K562 (cell line): ENCODE results near the gene CPN2. TPM values are rescaled to one million over a fixed set of nuclear protein-coding genes. Genes with fewer than 3 reads are reported as not detected.

Experiments
- DMBX1 ChIP-seq: fragments of 250-450 bp; sonication (Bioruptor Pico); IDR thresholded peaks from 2 replicates; pipeline ENCODE4 v1.8.0; 2022; ENCODE audit warnings: inconsistent platforms, mild to moderate bottlenecking, moderate library complexity, borderline replicate concordance
- FOS ChIP-seq: IDR thresholded peaks from 3 replicates; pipeline ENCODE4 v1.6.1; 2011; ENCODE audit not compliant: insufficient read length; ENCODE audit errors: extremely low read depth
- JUNB ChIP-seq: fragments of 450-650 bp; formaldehyde crosslinking; conservative IDR thresholded peaks from 2 replicates; pipeline ENCODE4 v1.4.0; 2020; ENCODE audit warnings: mild to moderate bottlenecking
- MNT ChIP-seq, 2 experiments: fragments of 450-650 bp; conservative IDR thresholded peaks; 2 replicates each; pipeline ENCODE4 v1.6.1; 2017; ENCODE audit warnings: mild to moderate bottlenecking in 2 of 2, moderate library complexity in 2 of 2
- MXI1 ChIP-seq: IDR thresholded peaks from 2 replicates; pipeline ENCODE4 v1.6.1; 2011; ENCODE audit warnings: low read depth, mild to moderate bottlenecking, improper control_type of control experiment, low read length
- NONO ChIP-seq, 2 experiments: fragments of 200-400 bp in 1 of 2; fragments of 450-650 bp in 1 of 2; formaldehyde crosslinking in 1 of 2; IDR thresholded peaks; 2 replicates each; pipeline ENCODE4 v1.6.1; 2017; ENCODE audit warnings: low read depth in 2 of 2, mild to moderate bottlenecking in 2 of 2, moderate library complexity in 2 of 2, low read length in 1 of 2
- PTTG1 ChIP-seq: fragments of 450-650 bp; IDR thresholded peaks from 2 replicates; pipeline ENCODE4 v1.6.1; 2016; ENCODE audit warnings: low read depth, mild to moderate bottlenecking, missing genetic modification characterization, missing compliant biosample characterization
- RBM25 ChIP-seq: fragments of 200-400 bp; formaldehyde crosslinking; IDR thresholded peaks from 2 replicates; pipeline ENCODE4 v1.6.1; 2018; ENCODE audit warnings: low read length, low read depth, moderate library complexity; ENCODE audit not compliant: severe bottlenecking
- RNF2 ChIP-seq: sonication (generic); IDR thresholded peaks from 2 replicates; pipeline ENCODE4 v1.6.1; 2016
- SAP30 ChIP-seq: fragments of 200-600 bp; sonication (generic); IDR thresholded peaks from 2 replicates; pipeline ENCODE4 v1.6.1; 2012; ENCODE audit warnings: borderline replicate concordance, low read depth, mild to moderate bottlenecking, moderate library complexity, low read length, control low read depth, inconsistent platforms; ENCODE audit not compliant: insufficient read depth, poor library complexity, severe bottlenecking
- SIN3A ChIP-seq, 2 experiments: fragments of 150-350 bp in 1 of 2; IDR thresholded peaks; 2 replicates each; pipeline ENCODE4 v1.6.1; 2011 to 2016; ENCODE audit warnings: borderline replicate concordance in 2 of 2, low read depth in 2 of 2, low read length in 2 of 2, mild to moderate bottlenecking in 2 of 2, moderate library complexity in 2 of 2; ENCODE audit not compliant: control insufficient read depth in 1 of 2
- SMARCA4 ChIP-seq: fragments of 450-650 bp; IDR thresholded peaks from 2 replicates; pipeline ENCODE4 v1.6.1; 2016
- SP1 ChIP-seq: sonication (generic); formaldehyde crosslinking; IDR thresholded peaks from 2 replicates; pipeline ENCODE4 v1.8.1; 2022; ENCODE audit warnings: mild to moderate bottlenecking, missing genetic modification reagents
- SP2 ChIP-seq: IDR thresholded peaks from 2 replicates; pipeline ENCODE4 v1.6.1; 2011; ENCODE audit warnings: mild to moderate bottlenecking, low read depth, low read length, moderate library complexity; ENCODE audit not compliant: poor library complexity, severe bottlenecking; ENCODE audit errors: extremely low read depth
- TFE3 ChIP-seq: fragments of 450-650 bp; formaldehyde crosslinking; IDR thresholded peaks from 2 replicates; pipeline ENCODE4 v1.4.0; 2020; ENCODE audit warnings: mild to moderate bottlenecking, mixed read lengths
- ZBTB34 ChIP-seq: fragments of 250-450 bp; sonication (Bioruptor Pico); IDR thresholded peaks from 2 replicates; pipeline ENCODE4 v1.8.0; 2021; ENCODE audit warnings: mild to moderate bottlenecking, moderate library complexity
- ZFPM2 ChIP-seq: fragments of 250-450 bp; sonication (Bioruptor Pico); IDR thresholded peaks from 2 replicates; pipeline ENCODE4 v1.5.1; 2022; ENCODE audit warnings: mild to moderate bottlenecking
- ZNF12 ChIP-seq: sonication (generic); formaldehyde crosslinking; IDR thresholded peaks from 2 replicates; pipeline ENCODE4 v1.4.0; 2020; ENCODE audit warnings: mild to moderate bottlenecking, missing genetic modification reagents
- ZNF175 ChIP-seq: fragments of 200-800 bp; sonication (Bioruptor generic); IDR thresholded peaks from 2 replicates; pipeline ENCODE4 v1.6.1; 2016; ENCODE audit warnings: low read depth, mild to moderate bottlenecking, missing genetic modification characterization, missing compliant biosample characterization
- ZNF212 ChIP-seq: fragments of 450-650 bp; formaldehyde crosslinking; IDR thresholded peaks from 2 replicates; pipeline ENCODE4 v1.4.0; 2020; ENCODE audit warnings: mild to moderate bottlenecking
- ZNF740 ChIP-seq, 3 experiments: fragments of 200-800 bp in 1 of 3; sonication (Bioruptor generic) in 1 of 3; sonication (generic) in 1 of 3; formaldehyde crosslinking in 1 of 3; IDR thresholded peaks; 2 replicates each; pipeline versions ENCODE4 v1.6.1 to v1.8.0; 2016 to 2022; ENCODE audit warnings: mild to moderate bottlenecking in 2 of 3, missing compliant biosample characterization in 2 of 3, missing genetic modification characterization in 2 of 3, missing genetic modification reagents in 1 of 3
- polyA plus RNA-seq, 8 experiments: library from polyadenylated mRNA; depleted of rRNA in 4 of 8; stranded (reverse) in 5 of 8; unstranded in 3 of 8; fragments of >200 nt; fragmentation: Nextera tagmentation in 2 of 8; fragmentation: Illumina TruSeq in 1 of 8; extraction: Ambion mirVana in 2 of 8; extraction: Trizol in 1 of 8; gene quantifications; 2 replicates each; pipeline versions ENCODE4 v1.2.1 to v1.2.3, GENCODE V29; 2011 to 2014; ENCODE audit warnings: inconsistent platforms in 1 of 8, missing spikeins in 1 of 8
- total RNA-seq, 7 experiments: library from RNA; depleted of rRNA in 6 of 7; stranded (reverse); fragments of >200 nt in 6 of 7; fragmentation: Illumina TruSeq in 2 of 7; extraction: Trizol in 2 of 7; gene quantifications; 2 replicates each; pipeline versions ENCODE4 v1.2.1 to v1.2.3, GENCODE V29; 2011 to 2021; ENCODE audit warnings: low replicate concordance in 1 of 7

CPN2 gene
- total and polyA plus RNA-seq, 9 of the 15 experiments (the other 6 are each of a cell fraction or from before 2014, with no cell fraction given): not detected

GRCh38 chr3:194326192-194326967, 24.7 kb downstream of the CPN2 start (continued):
- TF ChIP-seq NONO (IDR thresholded peaks at IDR 0.05; ENCODE audit: low read depth in 2 of 2, low read length in 1 of 2): no peak
- TF ChIP-seq ZNF740 (CRISPR knock-in tag; IDR thresholded peaks at IDR 0.05): peak; percentile 33; the same call in 1 of the 2 replicates
- TF ChIP-seq ZNF740 (tag; IDR thresholded peaks at IDR 0.05): no peak
- TF ChIP-seq JUNB (CRISPR knock-in tag): no peak
- TF ChIP-seq SP1 (CRISPR knock-in tag): peak; percentile 66; the same call in 1 of the 2 replicates
- TF ChIP-seq RBM25: no peak
- TF ChIP-seq ZBTB34 (CRISPR knock-in tag): no peak
- TF ChIP-seq SAP30: no peak
- no peak for TF ChIP-seq SP2
- no peak for TF ChIP-seq DMBX1 (CRISPR knock-in tag)
- TF ChIP-seq TFE3 (CRISPR knock-in tag): no peak
- TF ChIP-seq SIN3A (IDR thresholded peaks at IDR 0.05; ENCODE audit: borderline replicate concordance in 2 of 2, control insufficient read depth in 1 of 2, low read depth in 2 of 2, low read length in 2 of 2): no peak
- TF ChIP-seq PTTG1 (tag): no peak
- TF ChIP-seq ZNF212 (CRISPR knock-in tag): no peak
- no peak for TF ChIP-seq ZNF12 (CRISPR knock-in tag)
- TF ChIP-seq ZFPM2: no peak
- no peak for TF ChIP-seq MXI1
- no peak for TF ChIP-seq FOS
- TF ChIP-seq RNF2: no peak
- no peak for TF ChIP-seq SMARCA4
- no peak for TF ChIP-seq ZNF175
- TF ChIP-seq MNT (conservative IDR thresholded peaks at IDR 0.05): no peak
